Thyroid gland (tissue), 4 donors: ENCODE data around the gene TGM3. TPM values are rescaled to one million over a fixed set of nuclear protein-coding genes. Genes with fewer than 3 reads are reported as not detected.

ENCODE experiments used
- DNase-seq, 2 donors: peaks; one replicate each; pipeline ENCODE4 v3.0.0-alpha.2; 2019
- H3K27ac ChIP-seq, 3 donors: fragments of 200-600 bp; sonication (generic); 1 replicate in 2 of 3; 2 replicates in 1 of 3; pipeline ENCODE4 v1.5.1; 2016 to 2019; ENCODE audit warnings: mild to moderate bottlenecking in 1 of 3, moderate library complexity in 1 of 3
- H3K27me3 ChIP-seq: fragments of 200-600 bp; sonication (generic); one replicate; pipeline ENCODE4 v1.5.1; 2019
- H3K36me3 ChIP-seq, 2 donors: fragments of 200-600 bp; sonication (generic); one replicate each; pipeline ENCODE4 v1.5.1; 2016 to 2019
- H3K4me1 ChIP-seq, 2 donors: fragments of 200-600 bp; sonication (generic); one replicate each; pipeline ENCODE4 v1.5.1; 2017 to 2019
- H3K4me3 ChIP-seq, 3 donors: fragments of 200-600 bp; sonication (generic); replicated peaks in 1 of 3; 1 replicate in 2 of 3; 2 replicates in 1 of 3; pipeline ENCODE4 v1.5.1; 2016; ENCODE audit warnings: mild to moderate bottlenecking in 1 of 3
- H3K9me3 ChIP-seq: fragments of 200-600 bp; sonication (generic); one replicate; pipeline ENCODE4 v1.5.1; 2017
- POLR2A ChIP-seq, 2 donors: fragments of 450-650 bp; IDR thresholded peaks; one replicate each; pipeline ENCODE4 v1.6.1; 2017; ENCODE audit warnings: antibody characterized with exemption in 2 of 2, mild to moderate bottlenecking in 2 of 2, moderate library complexity in 1 of 2
- WGBS, 2 donors: methylation state at CpG; one replicate each; pipeline ENCODE4 v1.1.5; 2017; 5-methylcytosine and 5-hydroxymethylcytosine counted together
- intact Hi-C: fragments of 100-400 bp; cut with DNase I; formaldehyde crosslinking; loops from one replicate; pipeline ENCODE4 v1.15.1; 2023
- total RNA-seq, 4 donors: library from RNA; depleted of rRNA; stranded (reverse); fragments of >200 nt; gene quantifications; one replicate each; pipeline ENCODE4 v1.2.3, GENCODE V29; 2016
- TF ChIP-seq, protein P1 (sequence below), 6 experiments: fragments of 200-600 bp in 3 of 6; fragments of 450-650 bp in 3 of 6; sonication (generic) in 3 of 6; IDR thresholded peaks; one replicate each; pipeline ENCODE4 v1.5.1; 2016 to 2019; ENCODE audit warnings: antibody characterized with exemption in 6 of 6, mild to moderate bottlenecking in 2 of 6, inconsistent platforms in 1 of 6, moderate library complexity in 1 of 6

The TGM3 gene
- total RNA-seq, 4 donors from 2014 or later = not detected

DNA sequence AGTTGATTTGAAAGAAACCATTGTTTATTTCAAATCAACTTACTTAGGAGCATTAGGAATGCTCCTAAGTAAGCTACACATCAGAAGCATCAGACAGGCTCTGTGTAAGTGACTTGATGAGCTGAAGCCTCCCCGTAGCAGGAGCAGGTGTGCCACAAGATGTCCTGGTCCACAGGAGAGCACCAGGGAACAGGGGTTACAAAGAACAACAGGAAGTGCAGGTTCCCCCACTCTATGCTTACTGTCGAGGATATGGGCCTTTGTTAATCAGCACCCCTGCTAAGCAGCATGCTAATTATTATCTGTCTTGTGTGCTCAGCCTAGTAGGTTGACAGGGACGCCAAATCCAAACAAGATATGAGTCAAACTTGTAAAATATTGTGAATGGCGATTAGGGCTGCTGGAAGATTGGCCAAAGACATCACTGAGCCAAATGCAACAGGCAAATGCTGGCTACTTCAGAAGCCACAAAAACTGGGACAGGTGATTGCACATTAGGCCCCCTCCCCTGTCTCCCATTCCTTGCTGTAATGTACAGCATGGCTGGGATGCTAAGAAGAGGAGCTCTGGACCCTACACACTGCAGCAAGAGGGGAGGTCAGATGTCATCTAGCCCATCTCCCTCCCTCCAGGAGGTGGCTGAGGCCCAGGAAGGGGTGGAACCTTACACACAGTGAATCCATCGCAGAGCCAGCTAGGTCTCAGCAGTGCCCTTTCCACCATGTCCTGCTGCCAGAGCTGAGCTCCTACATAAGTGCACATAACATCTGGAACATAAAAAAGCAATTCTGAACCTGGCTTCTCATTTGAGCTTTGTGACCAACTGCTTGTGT, 939 bp downstream of the TGM3 start:
- intact Hi-C loops = no loop called here
- peaks cover 6 to 14% of the 10 kb centered on the region in 2 donors for H3K4me1 ChIP-seq
- H3K36me3 ChIP-seq = no peaks in the 10 kb centered on the region
- H3K9me3 ChIP-seq = no peaks in the 10 kb centered on the region
- no peak overlapping the region for H3K4me3 ChIP-seq
- H3K27me3 ChIP-seq = no peaks in the 10 kb centered on the region
- H3K27ac ChIP-seq = no peak overlapping the region
- TF ChIP-seq POLR2A (IDR thresholded peaks at IDR 0.05) = no peak
- TF ChIP-seq, protein P1, sequence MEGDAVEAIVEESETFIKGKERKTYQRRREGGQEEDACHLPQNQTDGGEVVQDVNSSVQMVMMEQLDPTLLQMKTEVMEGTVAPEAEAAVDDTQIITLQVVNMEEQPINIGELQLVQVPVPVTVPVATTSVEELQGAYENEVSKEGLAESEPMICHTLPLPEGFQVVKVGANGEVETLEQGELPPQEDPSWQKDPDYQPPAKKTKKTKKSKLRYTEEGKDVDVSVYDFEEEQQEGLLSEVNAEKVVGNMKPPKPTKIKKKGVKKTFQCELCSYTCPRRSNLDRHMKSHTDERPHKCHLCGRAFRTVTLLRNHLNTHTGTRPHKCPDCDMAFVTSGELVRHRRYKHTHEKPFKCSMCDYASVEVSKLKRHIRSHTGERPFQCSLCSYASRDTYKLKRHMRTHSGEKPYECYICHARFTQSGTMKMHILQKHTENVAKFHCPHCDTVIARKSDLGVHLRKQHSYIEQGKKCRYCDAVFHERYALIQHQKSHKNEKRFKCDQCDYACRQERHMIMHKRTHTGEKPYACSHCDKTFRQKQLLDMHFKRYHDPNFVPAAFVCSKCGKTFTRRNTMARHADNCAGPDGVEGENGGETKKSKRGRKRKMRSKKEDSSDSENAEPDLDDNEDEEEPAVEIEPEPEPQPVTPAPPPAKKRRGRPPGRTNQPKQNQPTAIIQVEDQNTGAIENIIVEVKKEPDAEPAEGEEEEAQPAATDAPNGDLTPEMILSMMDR (IDR thresholded peaks at IDR 0.05) = no peak
- 67 to 71% methylated on average over 5 of the region's 5 CpGs for WGBS, 2 donors
- no peak for DNase-seq

DNA sequence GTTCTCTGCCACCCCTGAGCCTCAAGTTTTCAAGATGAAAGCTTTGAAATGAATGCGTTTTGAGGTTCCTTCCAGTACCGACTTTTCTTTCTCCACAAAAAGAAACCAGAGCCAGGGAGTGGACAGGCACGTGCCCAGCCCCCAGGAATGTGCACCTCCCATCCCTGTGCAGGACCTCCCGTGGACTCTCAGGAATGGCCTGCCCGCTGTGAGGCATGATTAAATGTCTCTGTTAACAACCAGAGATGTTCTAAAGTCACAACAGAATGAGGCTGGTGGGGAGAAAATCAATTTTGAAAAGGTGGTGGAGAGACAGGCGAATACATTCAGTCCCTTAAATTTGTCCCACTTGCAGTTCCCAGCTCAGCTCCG, 1.5 kb downstream of the TGM3 start:
- intact Hi-C loops = no loop called here
- peak in 1 of 2 donors; percentile 15 for DNase-seq
- TF ChIP-seq, protein P1 (IDR thresholded peaks at IDR 0.05) = no peak
- TF ChIP-seq POLR2A (IDR thresholded peaks at IDR 0.05) = no peak
- Histone ChIP-seq H3K27me3 (no peaks in the 10 kb centered on the region), H3K36me3 (no peaks in the 10 kb centered on the region), H3K9me3 (no peaks in the 10 kb centered on the region), H3K4me1 (peaks cover 6 to 14% of the 10 kb centered on the region in 2 donors), H3K4me3 (no peak overlapping the region), H3K27ac (no peak overlapping the region)
- WGBS, 2 donors = 37 to 44% methylated on average over 7 of the region's 7 CpGs

DNA sequence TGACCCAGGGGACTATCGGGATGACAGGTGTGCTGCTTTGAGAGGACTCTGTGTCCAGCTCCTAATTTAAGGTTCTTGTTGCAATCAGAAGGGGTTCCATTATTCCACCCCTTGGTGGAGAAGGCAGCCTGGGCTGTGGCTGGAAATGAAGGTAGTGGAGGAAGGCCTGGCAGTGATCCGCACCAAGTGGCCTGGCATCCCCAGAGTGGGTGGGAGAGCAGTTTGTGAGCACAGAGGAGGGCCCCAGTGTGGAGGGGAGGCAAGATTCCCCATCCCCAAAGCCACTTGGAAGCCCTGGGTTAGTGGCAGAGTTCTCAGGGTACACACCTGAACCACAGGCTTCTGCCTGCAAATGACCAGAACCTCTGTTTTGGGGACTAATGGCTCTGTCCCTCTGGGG, 2.3 kb downstream of the TGM3 start:
- 85 to 96% methylated on average over 2 of the region's 2 CpGs for WGBS, 2 donors
- Histone ChIP-seq H3K27ac (peak overlapping the region in 1 of 3 donors; percentile 4), H3K4me1 (peaks cover 6 to 14% of the 10 kb centered on the region in 2 donors), H3K27me3 (no peaks in the 10 kb centered on the region), H3K4me3 (no peak overlapping the region), H3K36me3 (no peaks in the 10 kb centered on the region), H3K9me3 (no peaks in the 10 kb centered on the region)
- no peak for TF ChIP-seq POLR2A (IDR thresholded peaks at IDR 0.05)
- DNase-seq = no peak
- intact Hi-C loops = no loop called here

DNA sequence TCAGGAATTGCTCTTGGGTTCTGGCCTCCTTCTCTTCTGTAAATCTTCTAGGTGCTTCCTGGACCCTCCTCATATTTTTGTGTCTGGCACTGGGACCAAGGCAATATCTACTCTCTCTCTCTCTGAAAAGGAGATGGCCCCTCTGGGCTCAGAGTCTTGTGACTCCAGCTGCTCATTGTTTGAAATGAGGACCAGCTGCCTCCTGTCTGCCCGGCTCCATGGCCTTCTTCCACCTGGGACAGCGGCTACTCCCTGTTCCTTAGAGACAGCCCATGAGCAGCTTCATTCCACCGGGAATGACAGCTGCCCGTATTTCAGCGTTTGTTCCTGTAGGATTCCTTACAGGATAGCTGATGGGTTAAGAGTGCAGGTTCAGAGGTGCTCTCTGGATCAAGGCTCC, 2.9 kb downstream of the TGM3 start:
- intact Hi-C loops = no loop called here
- H3K27ac ChIP-seq = no peak overlapping the region
- WGBS, 2 donors = 88 to 97% methylated on average over 5 of the region's 5 CpGs
- H3K4me3 ChIP-seq = no peak overlapping the region
- TF ChIP-seq, protein P1 (IDR thresholded peaks at IDR 0.05) = no peak
- TF ChIP-seq POLR2A (IDR thresholded peaks at IDR 0.05) = no peak
- DNase-seq = no peak
- peaks cover 6 to 14% of the 10 kb centered on the region in 2 donors for H3K4me1 ChIP-seq
- H3K9me3 ChIP-seq = no peaks in the 10 kb centered on the region
- no peaks in the 10 kb centered on the region for H3K36me3 ChIP-seq
- no peaks in the 10 kb centered on the region for H3K27me3 ChIP-seq

DNA sequence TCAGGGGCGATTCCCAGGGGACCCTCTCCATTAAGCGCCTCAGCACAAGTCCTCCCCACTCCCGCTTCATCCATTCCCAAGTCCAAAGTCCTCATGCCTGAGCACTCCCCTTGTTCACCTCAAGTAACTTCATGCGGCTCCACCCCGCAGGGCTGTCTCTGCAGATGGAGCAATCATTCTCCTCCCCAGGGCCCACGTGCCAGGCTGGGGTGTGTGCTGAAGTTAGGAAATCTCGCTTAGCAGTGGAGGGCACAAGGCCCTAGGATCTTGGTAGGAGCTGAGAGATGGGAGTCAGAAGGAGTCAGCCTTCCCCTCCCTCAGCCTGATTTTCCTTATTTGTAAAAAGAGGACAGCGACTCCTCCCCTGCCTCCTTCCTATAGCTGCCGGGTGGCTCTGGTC, 3.5 kb downstream of the TGM3 start:
- Histone ChIP-seq H3K4me3 (no peak overlapping the region), H3K27me3 (no peaks in the 10 kb centered on the region), H3K27ac (no peak overlapping the region), H3K36me3 (no peaks in the 10 kb centered on the region), H3K4me1 (peaks cover 6 to 14% of the 10 kb centered on the region in 2 donors), H3K9me3 (no peaks in the 10 kb centered on the region)
- no peak for TF ChIP-seq POLR2A (IDR thresholded peaks at IDR 0.05)
- TF ChIP-seq, protein P1 (IDR thresholded peaks at IDR 0.05) = no peak
- 58 to 59% methylated on average over 9 of the region's 9 CpGs for WGBS, 2 donors
- peak in 1 of 2 donors; percentile 23 for DNase-seq
- intact Hi-C loops = no loop called here
